Psoas muscle (tissue), 8 donors: ENCODE data around the gene SLC35G6. TPM values are rescaled to one million over a fixed set of nuclear protein-coding genes. Genes with fewer than 3 reads are reported as not detected.
"Not testable (repeated sequence)": the region's sequence is repeated elsewhere in the genome, so short reads cannot be mapped to it uniquely, and the experiment has no call there.

Experiments
- ATAC-seq, 4 donors: fragments of 200-7000 bp; cut with Tn5 transposase; one replicate each; pipeline ENCODE4 v1.9.1; 2020; ENCODE audit warnings: moderate library complexity in 3 of 4, mild to moderate bottlenecking in 2 of 4
- DNase-seq, 2 donors: peaks; one replicate each; pipeline ENCODE4 v3.0.0-alpha.2; 2020
- H3K27ac ChIP-seq: fragments of 200-600 bp; one replicate; pipeline ENCODE4 v1.8.0; 2022
- H3K27me3 ChIP-seq, 3 donors: fragments of 200-600 bp in 1 of 3; one replicate each; pipeline versions ENCODE4 v1.6.1 to v1.8.0; 2013 to 2022; ENCODE audit warnings: low read length in 2 of 3, mild to moderate bottlenecking in 2 of 3, moderate library complexity in 1 of 3; ENCODE audit not compliant: insufficient read depth in 3 of 3
- H3K36me3 ChIP-seq, 2 donors: fragments of 200-600 bp in 1 of 2; one replicate each; pipeline versions ENCODE4 v1.6.1 to v1.8.0; 2013 to 2022; ENCODE audit warnings: low read depth in 1 of 2, mild to moderate bottlenecking in 1 of 2, moderate library complexity in 1 of 2; ENCODE audit not compliant: insufficient read depth in 1 of 2
- H3K4me1 ChIP-seq: fragments of 200-600 bp; one replicate; pipeline ENCODE4 v1.8.0; 2022
- H3K4me3 ChIP-seq: fragments of 200-600 bp; one replicate; pipeline ENCODE4 v1.8.0; 2022; ENCODE audit warnings: mild to moderate bottlenecking
- H3K9me3 ChIP-seq: fragments of 200-600 bp; one replicate; pipeline ENCODE4 v1.8.0; 2022
- WGBS, 3 donors: extraction: QIAGEN DNeasy Blood & Tissue Kit; methylation state at CpG; one replicate each; pipeline versions ENCODE4 v1.1.6 to v1.1.7; 2013; 5-methylcytosine and 5-hydroxymethylcytosine counted together
- intact Hi-C, 2 donors: fragments of 100-400 bp; cut with DNase I; formaldehyde crosslinking; loops; one replicate each; pipeline versions ENCODE4 v1.11.0 to v1.14.2; 2022
- polyA plus RNA-seq, 3 donors: library from polyadenylated mRNA; stranded (reverse); fragments of 200-250 nt; gene quantifications; one replicate each; pipeline ENCODE4 v1.2.3, GENCODE V29; 2013
- total RNA-seq, 4 donors: library from RNA; stranded (reverse); fragmentation: NEBNext Ultra II Directional in 2 of 4; extraction: Animal tissue kit (Norgen Biotek cat#: 25700) in 2 of 4; gene quantifications; one replicate each; pipeline versions ENCODE4 v1.2.1 to v1.2.4, GENCODE V29; 2021 to 2023
- TF ChIP-seq, protein P1 (sequence below): fragments of 200-600 bp; IDR thresholded peaks from one replicate; pipeline ENCODE4 v1.8.0; 2022; ENCODE audit warnings: antibody characterized with exemption
- donor health status: healthy with polysubstance abuse.
- donor health status: DM: no; HTN: no; CAD: no; lungs with moderate emphysema.
- donor health status: Bipolar disorder and iron deficiency.
- donor health status: healthy.
- donor health status: DM: yes; HTN: yes; CAD: no.
- donor health status: DM: no; HTN: no; CAD: no.
- donor health status: DM: no; HTN: no; CAD: no.
- donor health status: DM: yes; HTN: yes; CAD: no.

Gene SLC35G6
- total and polyA plus RNA-seq, 7 donors: 0.05 TPM; not detected in 6

DNA sequence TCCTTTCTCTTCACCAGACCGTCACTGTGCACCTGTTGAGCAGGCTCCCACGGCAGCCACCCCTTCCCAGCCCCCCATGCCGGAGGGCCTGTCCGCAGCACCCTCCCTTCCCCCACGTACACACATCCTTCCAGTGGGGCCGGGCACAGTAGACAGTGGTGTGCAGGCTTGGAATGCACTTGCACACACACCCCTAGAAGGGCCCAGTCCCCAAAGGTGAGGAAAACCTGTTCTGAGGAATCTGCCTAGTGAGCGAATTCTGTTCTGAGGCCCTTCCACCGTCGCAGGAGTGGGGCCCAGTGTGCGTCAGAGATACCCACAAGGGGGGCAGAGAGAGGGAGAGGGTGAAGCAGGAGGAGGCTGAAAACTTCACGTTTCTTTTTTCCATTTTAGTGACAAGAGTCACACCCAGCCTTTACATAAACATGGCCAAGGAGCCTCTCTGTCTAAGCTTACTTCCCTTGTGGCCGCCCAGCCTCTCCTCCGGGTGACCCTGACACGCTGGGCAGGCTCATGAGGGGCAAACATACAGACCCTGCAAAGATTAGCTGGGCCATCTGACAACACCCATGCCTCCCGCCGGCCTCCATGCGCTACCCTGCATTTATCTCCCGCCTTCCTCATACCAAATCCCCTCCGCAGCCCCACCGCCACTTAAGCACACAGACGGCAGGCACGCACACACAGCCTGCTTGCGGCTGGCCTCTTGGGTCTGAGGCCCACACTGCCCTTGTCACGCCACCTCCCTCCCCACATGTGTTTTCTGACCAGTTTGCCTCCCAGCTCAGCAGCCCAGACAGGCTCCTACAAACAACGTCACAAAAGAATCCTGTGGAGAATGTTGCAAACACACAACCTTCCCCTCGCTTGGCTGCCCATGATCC is 3.6 kb upstream of the SLC35G6 start:
- peaks cover 64% of the 10 kb centered on the region for H3K4me1 ChIP-seq
- intact Hi-C loops: loop anchor here (2.0 kb wide), 2 partner anchors 33 to 37 kb away; partner anchors contain the start of gene CHRNB1 (in 1 of the 2)
- no peaks in the 10 kb centered on the region for H3K9me3 ChIP-seq
- H3K36me3 ChIP-seq: no peaks in the 10 kb centered on the region
- TF ChIP-seq, protein P1, sequence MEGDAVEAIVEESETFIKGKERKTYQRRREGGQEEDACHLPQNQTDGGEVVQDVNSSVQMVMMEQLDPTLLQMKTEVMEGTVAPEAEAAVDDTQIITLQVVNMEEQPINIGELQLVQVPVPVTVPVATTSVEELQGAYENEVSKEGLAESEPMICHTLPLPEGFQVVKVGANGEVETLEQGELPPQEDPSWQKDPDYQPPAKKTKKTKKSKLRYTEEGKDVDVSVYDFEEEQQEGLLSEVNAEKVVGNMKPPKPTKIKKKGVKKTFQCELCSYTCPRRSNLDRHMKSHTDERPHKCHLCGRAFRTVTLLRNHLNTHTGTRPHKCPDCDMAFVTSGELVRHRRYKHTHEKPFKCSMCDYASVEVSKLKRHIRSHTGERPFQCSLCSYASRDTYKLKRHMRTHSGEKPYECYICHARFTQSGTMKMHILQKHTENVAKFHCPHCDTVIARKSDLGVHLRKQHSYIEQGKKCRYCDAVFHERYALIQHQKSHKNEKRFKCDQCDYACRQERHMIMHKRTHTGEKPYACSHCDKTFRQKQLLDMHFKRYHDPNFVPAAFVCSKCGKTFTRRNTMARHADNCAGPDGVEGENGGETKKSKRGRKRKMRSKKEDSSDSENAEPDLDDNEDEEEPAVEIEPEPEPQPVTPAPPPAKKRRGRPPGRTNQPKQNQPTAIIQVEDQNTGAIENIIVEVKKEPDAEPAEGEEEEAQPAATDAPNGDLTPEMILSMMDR: no peak
- H3K27ac ChIP-seq: peak overlapping the region; percentile 99
- peak overlapping the region; percentile 97 for H3K4me3 ChIP-seq
- peak in 2 of 4 donors; percentile 6 to 25 for ATAC-seq
- WGBS, 3 donors: 15 to 36% (median 15%) methylated on average over 26 of the region's 26 CpGs
- peak in 1 of 2 donors; percentile 69 for DNase-seq
- H3K27me3 ChIP-seq: no peaks in the 10 kb centered on the region

DNA sequence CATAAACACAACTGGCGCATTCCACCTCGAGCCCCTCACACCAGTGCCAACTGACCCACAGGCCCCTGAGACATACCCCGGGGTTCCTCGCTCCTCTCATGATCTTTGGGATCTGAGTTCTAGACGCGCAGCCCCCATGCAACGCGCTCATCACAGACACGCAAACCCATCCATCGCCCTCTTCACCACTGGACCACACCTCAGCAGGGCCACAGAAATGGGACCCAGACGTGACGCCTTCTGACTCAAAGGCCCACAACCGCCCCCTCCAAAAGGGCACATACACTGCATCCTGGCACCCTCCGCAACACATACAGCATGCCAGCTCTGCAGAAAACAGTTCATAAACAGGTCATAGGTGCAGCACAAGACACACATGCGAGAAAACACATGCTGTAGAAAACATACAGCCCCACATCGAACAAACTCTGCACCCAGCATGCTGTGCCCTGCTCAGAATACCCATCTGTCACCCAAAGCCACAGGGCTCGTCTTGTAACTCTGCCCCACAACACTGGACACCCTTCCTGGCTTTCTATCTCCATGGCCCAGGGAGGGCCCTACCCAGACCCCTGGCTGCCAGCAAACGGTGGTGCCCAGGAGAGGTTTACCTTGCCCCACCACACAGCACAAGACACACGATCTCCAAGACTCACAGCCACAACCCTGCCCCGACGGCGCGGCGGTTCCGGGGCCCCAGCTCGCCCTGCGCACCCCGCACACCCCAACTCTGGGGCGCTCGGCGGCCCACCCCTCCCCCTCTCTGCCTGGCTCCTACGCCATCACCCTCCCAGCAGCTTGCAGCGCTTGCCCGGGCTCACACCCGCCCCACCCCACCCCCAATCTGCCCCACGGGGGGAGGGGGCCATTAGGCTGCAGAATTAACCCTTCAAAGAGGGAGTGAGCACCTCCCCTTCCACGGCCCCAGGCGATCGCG is 2.7 kb upstream of the SLC35G6 start:
- peak; percentile 8 to 20 (median 16) for ATAC-seq
- H3K4me1 ChIP-seq: peaks cover 65% of the 10 kb centered on the region
- H3K4me3 ChIP-seq: peak overlapping the region; percentile 97
- intact Hi-C loops: loop anchor here (2.0 kb wide), 2 partner anchors 34 to 38 kb away; partner anchors contain the start of gene CHRNB1 (in 1 of the 2)
- TF ChIP-seq, protein P1: no peak
- peak; percentile 63 to 79 for DNase-seq
- 10 to 21% (median 12%) methylated on average over 34 to 40 of the region's 40 CpGs for WGBS, 3 donors
- no peaks in the 10 kb centered on the region for H3K27me3 ChIP-seq
- H3K36me3 ChIP-seq: no peaks in the 10 kb centered on the region
- peak overlapping the region; percentile 99 for H3K27ac ChIP-seq
- H3K9me3 ChIP-seq: no peaks in the 10 kb centered on the region

DNA sequence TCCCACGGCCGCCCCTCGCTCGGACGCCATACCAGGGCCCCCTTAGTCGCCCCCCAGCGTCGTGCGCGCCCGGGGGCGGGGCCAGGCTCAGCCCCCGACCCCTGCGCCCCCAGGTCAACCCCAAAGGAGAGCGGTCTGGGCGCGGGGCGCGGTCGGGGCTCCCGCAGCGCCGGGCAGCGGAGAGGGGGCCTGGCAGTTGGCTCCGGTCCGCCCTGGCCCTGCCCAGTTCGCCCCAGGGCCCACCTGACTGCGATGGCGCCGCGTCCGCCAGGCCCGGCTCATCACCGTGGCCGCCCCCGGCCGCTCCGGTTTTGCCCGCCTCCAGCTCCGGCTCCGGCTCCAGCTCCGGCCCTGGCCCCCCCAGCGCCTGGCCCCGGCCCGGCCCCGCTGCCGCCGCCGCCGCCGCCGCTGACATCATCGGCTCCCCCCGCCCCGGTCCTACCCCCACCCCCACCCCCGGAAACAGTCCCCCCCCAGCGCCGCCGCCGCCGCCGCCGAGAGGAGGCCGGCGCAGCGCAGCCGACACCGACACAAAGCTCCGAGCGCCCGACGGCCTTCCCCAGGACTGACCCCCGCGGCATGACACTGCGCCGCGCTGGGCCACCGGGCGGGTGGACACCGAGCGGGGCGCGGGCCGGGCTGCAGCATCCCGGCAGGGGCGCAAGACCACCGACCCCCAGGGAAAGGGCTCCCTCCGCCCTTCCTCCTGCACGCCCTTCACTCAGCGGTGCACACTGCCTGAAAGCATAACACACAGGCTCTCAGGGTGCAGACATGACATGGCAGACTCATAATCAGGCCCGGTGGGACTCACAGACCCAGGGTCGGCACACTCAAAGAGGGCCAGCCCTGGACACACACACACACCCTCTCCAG is 1.8 kb upstream of the SLC35G6 start, which contains the start of gene ZBTB4:
TSS of gene ZBTB4 (minus strand) at position 419 of the 876 bp plus-strand sequence. CDS start 12,830 bp downstream, outside the sequence.
- H3K4me1 ChIP-seq: peaks cover 59% of the 10 kb centered on the region
- peak within 1 kb of the TSS; percentile 99 for H3K27ac ChIP-seq
- peak within 1 kb of the TSS; percentile 97 for H3K4me3 ChIP-seq
- DNase-seq (peak; percentile 72 to 85), ATAC-seq (peak; percentile 0 to 8 (median 2))
- H3K36me3 ChIP-seq: no peaks in the 10 kb centered on the region
- no peaks in the 10 kb centered on the region for H3K9me3 ChIP-seq
- WGBS, 3 donors: 0 to 1% (median 1%) methylated on average over 39 to 92 of the region's 92 CpGs
- TF ChIP-seq, protein P1: no peak
- intact Hi-C loops: loop anchor here (2.0 to 5.0 kb wide), 5 partner anchors 35 to 743 kb away; partner anchors contain the start of genes CHRNB1 (in 1 of the 2) and FGF11 (in 1 of the 2)
- H3K27me3 ChIP-seq: no peaks in the 10 kb centered on the region

DNA sequence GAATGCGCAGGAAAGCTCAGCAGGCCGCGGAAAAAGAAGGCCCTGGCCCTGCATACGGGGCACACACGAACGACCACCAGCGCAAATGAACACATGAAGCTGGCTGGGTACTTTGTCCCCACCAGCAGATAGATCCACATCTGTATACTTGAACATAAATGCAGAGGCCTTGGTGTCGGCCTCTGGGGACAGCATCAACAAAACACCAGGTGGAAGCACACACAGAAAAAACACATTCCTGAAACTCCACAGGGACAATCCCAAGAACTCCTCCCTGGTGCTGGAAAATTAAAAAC is 1.2 kb upstream of the SLC35G6 start:
- TF ChIP-seq, protein P1: no peak
- H3K27me3 ChIP-seq: no peaks in the 10 kb centered on the region
- 5 to 7% (median 5%) methylated on average over 8 of the region's 8 CpGs for WGBS, 3 donors
- H3K9me3 ChIP-seq: no peaks in the 10 kb centered on the region
- peak overlapping the region; percentile 99 for H3K27ac ChIP-seq
- H3K36me3 ChIP-seq: no peaks in the 10 kb centered on the region
- intact Hi-C loops: loop anchor here in 1 of 2 donors (2.0 to 5.0 kb wide), 3 partner anchors 41 to 742 kb away; partner anchors contain the start of gene FGF11
- H3K4me3 ChIP-seq: peak overlapping the region; percentile 97
- DNase-seq (no peak), ATAC-seq (no peak)
- peaks cover 55% of the 10 kb centered on the region for H3K4me1 ChIP-seq

DNA sequence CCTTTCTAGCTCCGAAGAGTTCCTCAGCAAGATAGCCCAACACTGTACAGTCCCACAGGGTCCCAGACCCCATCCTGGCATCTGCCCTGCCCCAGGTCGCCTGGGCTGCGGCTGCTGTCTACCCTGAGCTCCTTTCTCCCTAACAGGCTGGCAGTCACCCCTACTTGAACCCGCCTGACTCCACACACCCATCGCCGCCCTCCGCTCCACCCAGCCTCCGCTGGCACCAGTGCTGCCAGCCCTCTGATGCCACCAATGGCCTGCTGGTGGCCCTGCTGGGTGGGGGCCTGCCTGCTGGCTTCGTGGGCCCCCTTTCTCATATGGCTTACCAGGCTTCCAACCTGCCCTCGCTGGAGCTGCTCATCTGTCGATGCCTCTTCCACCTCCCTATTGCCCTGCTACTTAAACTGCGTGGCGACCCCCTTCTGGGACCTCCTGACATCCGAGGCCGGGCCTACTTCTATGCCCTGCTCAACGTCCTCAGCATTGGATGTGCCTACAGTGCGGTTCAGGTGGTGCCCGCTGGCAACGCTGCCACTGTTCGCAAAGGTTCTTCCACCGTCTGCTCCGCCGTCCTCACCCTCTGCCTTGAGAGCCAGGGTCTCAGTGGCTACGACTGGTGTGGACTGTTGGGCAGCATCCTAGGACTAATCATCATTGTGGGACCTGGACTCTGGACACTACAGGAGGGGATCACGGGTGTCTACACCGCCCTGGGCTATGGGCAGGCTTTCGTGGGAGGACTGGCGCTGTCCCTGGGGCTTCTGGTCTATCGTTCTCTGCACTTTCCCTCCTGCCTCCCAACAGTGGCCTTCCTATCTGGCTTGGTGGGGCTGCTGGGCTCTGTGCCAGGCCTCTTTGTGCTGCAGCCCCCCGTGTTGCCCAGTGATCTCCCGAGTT is 846 bp downstream of the SLC35G6 start:
- Histone ChIP-seq H3K4me3 (peak overlapping the region; percentile 85), H3K27ac (peak overlapping the region; percentile 100), H3K4me1 (peaks cover 51% of the 10 kb centered on the region)
- 73 to 83% (median 75%) methylated on average over 30 to 31 of the region's 31 CpGs for WGBS, 3 donors
- intact Hi-C loops: loop anchor here in 1 of 2 donors (2.0 to 5.0 kb wide), 3 partner anchors 43 to 740 kb away; partner anchors contain the start of gene FGF11
- not testable (repeated sequence) for H3K27me3 ChIP-seq, DNase-seq, H3K9me3 ChIP-seq, H3K36me3 ChIP-seq, ATAC-seq
